Measurements from ENCODE around the gene SAT2.

SAT2 gene

DNA sequence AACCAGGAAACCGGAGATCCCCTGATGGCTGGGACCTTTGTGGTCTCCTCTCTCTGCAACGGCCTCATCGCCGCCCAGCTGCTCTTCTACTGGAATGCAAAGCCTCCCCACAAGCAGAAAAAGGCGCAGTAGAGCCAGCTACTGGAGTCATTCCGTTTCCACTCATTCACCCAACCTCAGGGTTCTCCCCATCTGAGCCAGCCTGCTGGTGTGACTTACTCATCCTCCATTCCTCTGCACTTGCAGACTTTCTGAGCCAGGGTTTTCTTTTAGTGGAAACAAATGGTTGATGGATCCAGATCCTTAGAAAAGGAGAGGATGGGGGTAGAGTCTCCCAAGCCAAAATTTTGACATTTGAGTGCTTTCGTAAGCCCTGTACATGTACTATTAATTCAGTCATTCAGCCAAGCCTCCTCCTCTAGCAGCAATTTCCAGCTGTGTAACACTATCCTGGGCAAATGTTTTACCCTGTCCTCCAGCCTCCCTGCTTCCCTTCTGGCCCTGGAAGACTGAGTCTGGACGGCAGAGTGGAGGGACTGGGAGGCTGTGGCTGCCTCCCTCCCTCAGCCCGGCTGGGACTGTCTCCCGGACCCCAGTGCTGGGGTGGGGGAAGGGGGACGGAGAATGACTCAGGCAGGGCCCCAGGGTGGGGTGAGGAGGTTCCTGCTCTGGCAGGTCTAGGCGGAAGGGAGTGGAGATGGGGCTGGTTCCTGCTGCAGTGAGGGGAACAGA, 40.0 kb downstream of the SAT2 start:
- no peak for DNase-seq (ENCODE audit: low read depth)
- H3K4me3 ChIP-seq (ENCODE audit: low read depth, low read length), result no peak overlapping the region
- TF ChIP-seq, protein P1, sequence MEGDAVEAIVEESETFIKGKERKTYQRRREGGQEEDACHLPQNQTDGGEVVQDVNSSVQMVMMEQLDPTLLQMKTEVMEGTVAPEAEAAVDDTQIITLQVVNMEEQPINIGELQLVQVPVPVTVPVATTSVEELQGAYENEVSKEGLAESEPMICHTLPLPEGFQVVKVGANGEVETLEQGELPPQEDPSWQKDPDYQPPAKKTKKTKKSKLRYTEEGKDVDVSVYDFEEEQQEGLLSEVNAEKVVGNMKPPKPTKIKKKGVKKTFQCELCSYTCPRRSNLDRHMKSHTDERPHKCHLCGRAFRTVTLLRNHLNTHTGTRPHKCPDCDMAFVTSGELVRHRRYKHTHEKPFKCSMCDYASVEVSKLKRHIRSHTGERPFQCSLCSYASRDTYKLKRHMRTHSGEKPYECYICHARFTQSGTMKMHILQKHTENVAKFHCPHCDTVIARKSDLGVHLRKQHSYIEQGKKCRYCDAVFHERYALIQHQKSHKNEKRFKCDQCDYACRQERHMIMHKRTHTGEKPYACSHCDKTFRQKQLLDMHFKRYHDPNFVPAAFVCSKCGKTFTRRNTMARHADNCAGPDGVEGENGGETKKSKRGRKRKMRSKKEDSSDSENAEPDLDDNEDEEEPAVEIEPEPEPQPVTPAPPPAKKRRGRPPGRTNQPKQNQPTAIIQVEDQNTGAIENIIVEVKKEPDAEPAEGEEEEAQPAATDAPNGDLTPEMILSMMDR (IDR thresholded peaks at IDR 0.05; ENCODE audit: control insufficient read depth, extremely low read depth, insufficient read depth), result no peak

DNA sequence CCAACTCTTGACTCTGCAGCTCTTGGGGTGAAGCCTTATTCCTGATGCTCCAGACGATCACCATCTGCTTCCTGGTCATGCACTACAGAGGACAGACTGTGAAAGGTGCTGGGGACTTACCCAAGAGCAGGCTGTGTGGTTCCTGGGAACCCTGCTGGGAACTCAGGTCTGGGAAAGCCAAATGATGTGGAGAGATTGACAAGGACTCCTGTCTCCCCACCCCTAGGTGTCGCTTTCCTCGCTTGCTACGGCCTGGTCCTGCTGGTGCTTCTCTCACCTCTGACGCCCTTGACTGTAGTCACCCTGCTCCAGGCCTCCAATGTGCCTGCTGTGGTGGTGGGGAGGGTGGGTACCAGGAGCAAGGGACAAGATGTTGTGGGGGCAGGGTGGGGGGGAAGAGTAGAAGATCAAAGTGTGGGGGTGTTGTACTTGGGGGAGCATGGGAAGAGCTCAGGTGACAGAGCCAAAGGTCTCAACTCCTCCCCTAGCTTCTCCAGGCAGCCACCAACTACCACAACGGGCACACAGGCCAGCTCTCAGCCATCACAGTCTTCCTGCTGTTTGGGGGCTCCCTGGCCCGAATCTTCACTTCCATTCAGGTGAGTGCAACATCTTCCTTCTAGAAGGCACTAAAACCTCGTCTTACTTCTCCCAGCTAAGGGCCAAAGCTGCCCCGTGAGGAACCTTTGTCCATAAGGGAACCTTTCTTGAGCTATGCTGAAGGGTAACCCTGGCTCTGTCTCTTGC, 40.8 kb downstream of the SAT2 start:
- TF ChIP-seq, protein P1 (IDR thresholded peaks at IDR 0.05; ENCODE audit: control insufficient read depth, extremely low read depth, insufficient read depth), result peak; percentile 55
- no peak for DNase-seq (ENCODE audit: low read depth)
- no peak overlapping the region for H3K4me3 ChIP-seq (ENCODE audit: low read depth, low read length)

DNA sequence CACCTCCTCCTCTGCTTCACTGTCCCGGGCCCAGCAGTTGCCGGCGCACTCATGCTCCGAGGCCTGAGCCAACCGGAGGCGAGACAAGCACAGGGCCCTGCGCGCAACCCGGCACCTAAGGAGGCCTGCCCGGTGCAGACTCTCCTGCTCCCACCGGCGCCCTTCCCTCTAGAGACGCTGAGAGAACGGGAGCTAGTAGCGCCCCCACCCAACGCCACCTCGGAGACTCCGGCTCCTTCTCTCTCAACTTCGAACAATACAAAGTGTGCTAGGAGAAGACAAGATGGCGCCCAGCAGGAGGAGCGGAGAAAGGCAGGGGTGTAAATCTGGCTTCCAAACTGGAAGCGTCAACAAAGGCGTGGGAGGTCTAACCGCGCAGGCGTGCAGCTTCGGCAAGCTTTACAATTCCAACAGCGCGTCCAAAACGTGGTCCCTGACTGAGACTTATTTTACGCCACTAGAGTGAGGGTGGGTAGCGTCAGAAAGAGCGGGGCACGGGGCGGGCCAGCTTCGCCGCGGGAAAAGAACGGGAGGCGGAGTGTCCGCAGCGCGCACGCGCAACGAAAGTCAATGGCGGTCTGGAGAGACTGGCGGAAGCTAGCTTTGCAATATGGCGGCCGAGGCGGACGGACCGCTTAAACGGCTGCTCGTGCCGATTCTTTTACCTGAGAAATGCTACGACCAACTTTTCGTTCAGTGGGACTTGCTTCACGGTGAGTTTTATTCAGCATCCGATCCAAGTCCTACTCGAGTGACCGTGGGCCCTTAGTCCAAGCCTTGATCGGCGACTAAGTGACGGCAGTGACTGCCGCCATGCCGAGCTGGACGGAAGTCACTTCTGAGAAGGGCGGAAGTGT, 44.1 kb downstream of the SAT2 start, which contains the start of gene MPDU1:
Gene MPDU1 (plus strand): TSS at position 600 of the 857 bp plus-strand sequence. CDS start 11 bp downstream, at position 611.
- peak; percentile 97 for DNase-seq (ENCODE audit: low read depth)
- peak within 1 kb of the TSS; percentile 91 for H3K4me3 ChIP-seq (ENCODE audit: low read depth, low read length)
- TF ChIP-seq, protein P1 (IDR thresholded peaks at IDR 0.05; ENCODE audit: control insufficient read depth, extremely low read depth, insufficient read depth), result no peak

DNA sequence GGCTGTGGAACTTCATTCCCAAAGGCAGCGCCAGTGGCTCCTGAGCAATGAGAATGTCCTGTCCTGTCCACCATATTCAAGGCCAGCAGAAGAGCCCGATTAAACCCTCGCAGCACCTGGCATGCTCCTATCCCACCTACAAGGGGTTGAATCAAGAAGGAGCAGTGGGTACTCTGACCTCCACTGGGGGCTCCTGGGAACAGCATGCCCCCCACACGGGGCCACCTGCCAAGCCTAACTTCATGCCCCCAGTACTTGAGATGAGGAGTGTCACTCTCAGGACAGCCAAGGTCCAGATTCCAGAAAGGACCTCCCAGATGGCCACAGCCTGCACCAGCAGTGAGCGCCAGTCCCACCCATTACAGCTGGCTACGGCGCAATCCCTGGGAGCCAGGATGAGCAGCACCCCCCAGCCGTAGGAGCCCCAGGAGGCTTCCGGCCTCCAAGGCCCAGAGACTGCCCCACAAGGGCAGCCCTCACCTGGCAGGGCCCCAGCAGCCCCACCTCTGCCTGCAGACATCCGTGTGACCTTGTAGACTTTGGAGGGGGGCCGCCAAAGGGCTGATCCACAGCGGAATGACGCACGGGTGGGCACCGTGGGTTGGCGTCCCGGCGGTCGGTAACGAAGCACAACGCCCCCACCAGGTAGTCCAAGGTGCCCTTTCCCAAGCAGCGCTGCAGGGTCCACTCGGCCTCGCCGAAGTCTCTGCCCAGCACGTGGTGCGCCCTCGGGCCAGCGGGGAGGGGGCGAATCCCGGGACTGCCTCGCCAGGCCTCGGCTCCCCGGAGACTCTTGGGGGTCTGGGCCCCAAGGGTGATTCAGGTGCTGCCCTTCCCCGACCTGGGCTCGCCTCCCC, 45.0 kb downstream of the SAT2 start:
- no peak for DNase-seq (ENCODE audit: low read depth)
- TF ChIP-seq, protein P1 (IDR thresholded peaks at IDR 0.05; ENCODE audit: control insufficient read depth, extremely low read depth, insufficient read depth), result no peak
- H3K4me3 ChIP-seq (ENCODE audit: low read depth, low read length), result peak overlapping the region; percentile 91

DNA sequence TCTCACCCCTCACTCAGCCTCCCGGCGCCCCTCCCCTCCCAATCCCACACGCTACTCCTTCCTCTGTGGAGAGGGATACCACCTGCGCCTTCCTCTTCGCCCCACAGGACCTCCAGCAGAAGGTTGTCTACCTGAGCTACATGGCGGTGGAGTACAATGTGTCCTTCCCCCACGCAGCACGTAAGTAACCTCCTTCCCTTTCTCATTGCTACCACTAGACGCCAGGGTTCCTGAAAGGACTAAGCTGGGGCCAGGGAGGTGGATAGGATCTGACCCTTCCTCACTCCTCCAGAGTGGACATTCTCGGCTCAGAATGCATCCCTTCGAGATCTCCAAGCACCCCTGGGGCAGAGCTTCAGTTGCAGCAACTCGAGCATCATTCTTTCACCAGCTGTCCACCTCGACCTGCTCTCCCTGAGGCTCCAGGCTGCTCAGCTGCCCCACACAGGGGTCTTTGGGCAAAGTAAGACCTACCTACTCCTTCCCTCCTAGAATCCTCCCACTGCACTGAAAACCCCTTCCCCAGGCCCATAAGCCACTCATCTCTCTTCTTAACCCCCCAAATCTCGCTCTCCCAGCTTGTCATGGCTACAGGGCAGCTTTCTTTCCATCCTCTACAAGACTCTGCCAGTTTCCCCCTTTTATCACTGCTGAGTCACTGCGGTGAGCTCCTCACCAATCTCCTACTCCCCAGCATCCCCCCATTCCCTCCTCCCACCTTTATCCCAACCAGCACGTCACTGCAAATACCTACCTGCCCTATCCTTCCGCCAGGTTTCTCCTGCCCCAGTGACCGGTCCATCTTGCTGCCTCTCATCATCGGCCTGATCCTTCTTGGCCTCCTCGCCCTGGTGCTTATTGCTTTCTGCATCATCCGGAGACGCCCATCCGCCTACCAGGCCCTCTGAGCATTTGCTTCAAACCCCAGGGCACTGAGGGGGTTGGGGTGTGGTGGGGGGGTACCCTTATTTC, 46.7 kb downstream of the SAT2 start:
- no peak for DNase-seq (ENCODE audit: low read depth)
- TF ChIP-seq, protein P1 (IDR thresholded peaks at IDR 0.05; ENCODE audit: control insufficient read depth, extremely low read depth, insufficient read depth), result no peak
- H3K4me3 ChIP-seq (ENCODE audit: low read depth, low read length), result no peak overlapping the region
